SK-MEL-5 (cell line): ENCODE measurements around the gene ODAD2. TPM values are rescaled to one million over a fixed set of nuclear protein-coding genes. Genes with fewer than 3 reads are reported as not detected.

Source experiments
- DNase-seq: peaks from one replicate; pipeline ENCODE4 v3.0.0-alpha.2; 2016; ENCODE audit warnings: low read depth, low spot score
- in situ Hi-C: cut with HindIII; loops from 2 replicates; pipeline ENCODE4 v1.10.0; 2016; ENCODE audit warnings: low sequenced_read_pairs, high pct_unique_total_duplicates, low pct_unique_long_range_greater_than_20kb
- total RNA-seq: library from RNA; depleted of rRNA; stranded (reverse); fragments of >200 nt; shearing (Covaris generic); gene quantifications from 2 replicates; pipeline ENCODE4 v1.2.3, GENCODE V29; 2014

Gene ODAD2
- total RNA-seq, 1 experiment from 2014 or later: not detected

- in situ Hi-C loops: no loop called here
- peak; percentile 12 for DNase-seq
These were observed 105.4 kb downstream of the ODAD2 start for GRCh38 chr10:27893358-27893954.

DNA sequence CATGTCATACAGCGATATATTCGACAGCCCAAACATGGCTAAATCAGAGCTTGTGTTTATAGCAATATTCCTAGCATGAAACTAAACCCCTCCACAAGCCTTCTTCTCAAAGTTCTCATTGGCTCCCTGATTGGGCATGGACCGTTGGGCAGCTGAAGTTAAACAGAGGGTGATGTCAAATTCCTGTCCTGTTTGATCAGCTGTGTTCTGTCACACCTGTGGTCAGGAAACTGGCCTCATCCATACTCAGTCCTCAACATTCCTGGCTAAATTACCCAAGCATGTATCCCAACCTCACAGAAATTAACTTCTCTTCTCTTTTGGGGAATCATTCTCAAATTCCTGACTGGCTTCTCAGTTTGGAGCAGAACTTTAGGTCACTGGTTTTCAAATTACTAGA is 107.9 kb downstream of the ODAD2 start:
- in situ Hi-C loops: no loop called here
- no peak for DNase-seq

- no peak for DNase-seq
- in situ Hi-C loops: no loop called here
These were observed 109.4 kb downstream of the ODAD2 start for GRCh38 chr10:27889518-27889917.

DNA sequence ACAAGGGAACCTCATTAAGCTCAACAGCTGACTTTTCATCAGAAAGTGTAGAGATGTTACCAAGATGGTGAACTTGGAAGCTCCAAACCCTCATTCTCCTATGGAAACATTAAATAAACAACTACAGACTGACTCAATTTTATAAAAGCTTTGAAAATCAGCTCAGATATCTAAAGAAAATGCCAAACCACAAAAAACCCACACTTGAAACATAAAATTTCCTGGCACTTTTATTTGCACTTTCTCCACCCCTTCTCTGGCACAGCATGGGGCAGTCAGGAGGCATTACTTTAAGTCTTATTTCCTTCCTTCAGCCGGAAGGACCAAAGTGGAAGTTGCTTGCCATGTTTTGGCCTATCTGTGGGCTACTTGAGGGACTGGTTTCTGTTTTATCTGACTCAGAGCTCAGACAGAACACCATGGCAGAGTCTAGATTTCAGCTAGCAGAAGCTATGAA is 114.7 kb downstream of the ODAD2 start:
- in situ Hi-C loops: no loop called here
- DNase-seq: no peak

DNA sequence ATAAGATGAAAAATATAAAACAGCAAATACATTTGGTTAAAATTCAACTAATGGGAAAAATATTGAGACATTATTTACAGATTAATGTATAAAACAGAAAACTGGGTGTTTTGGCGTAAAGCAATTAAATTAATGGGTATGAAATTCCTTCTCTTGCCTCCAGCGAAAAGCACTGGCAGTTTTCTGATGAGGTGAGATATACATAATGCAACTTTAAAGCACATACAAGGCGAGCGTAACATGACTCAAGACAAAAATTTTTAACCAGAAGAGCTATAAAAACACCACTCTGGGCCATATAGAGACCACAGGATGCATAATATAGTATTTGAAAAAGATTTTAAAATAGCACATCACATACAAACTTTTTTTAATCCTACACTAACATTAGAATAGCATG is 120.6 kb downstream of the ODAD2 start:
- DNase-seq: no peak
- in situ Hi-C loops: no loop called here

DNA sequence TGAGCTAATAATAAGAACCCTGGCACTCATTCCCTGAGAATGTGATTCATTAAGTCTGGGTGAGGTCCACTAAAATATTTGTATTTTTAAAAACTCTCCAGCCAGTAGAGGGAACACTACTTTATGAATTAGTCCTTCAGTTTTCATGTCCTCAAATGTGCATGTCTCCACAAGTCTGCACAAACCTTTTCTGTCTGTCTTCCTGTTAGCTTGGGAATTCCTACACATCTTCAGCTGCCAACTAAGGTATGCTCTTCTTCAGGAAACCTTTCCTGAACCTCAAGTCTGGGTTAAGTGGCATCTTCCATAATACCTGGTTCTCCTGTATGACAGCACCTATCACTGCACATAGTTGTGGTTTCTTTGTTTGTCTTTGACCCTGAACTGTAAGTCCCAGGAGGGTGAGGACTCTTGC is 133.7 kb downstream of the ODAD2 start:
- in situ Hi-C loops: no loop called here
- no peak for DNase-seq

DNA sequence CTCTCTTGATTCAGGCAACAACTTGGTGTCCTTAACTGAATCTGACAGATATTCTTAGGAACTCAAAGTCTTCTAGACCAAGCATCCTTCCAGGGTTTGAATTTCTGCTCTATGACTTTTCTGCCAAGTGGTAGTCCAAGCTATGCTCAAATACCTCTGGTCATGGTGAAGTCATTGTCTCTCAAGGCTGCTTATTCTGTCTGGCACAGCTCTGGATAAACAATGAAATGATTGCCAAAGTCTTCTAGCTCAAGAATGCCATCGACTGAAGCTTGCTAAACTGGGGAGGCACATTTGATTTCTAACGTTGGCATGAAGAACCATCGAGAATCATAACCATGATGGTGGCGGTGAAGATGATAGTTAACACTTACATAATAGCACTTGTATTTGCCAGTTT is 137.1 kb downstream of the ODAD2 start:
- no peak for DNase-seq

GRCh38 chr10:27857616-27858015 is 141.3 kb downstream of the ODAD2 start:
- in situ Hi-C loops: no loop called here
- no peak for DNase-seq

More for the DNA sequence above, 137.1 kb downstream of the ODAD2 start:
- in situ Hi-C loops: no loop called here

GRCh38 chr10:27844223-27844622 is 154.7 kb downstream of the ODAD2 start:
- in situ Hi-C loops: no loop called here

GRCh38 chr10:27838901-27839300 is 160.0 kb downstream of the ODAD2 start:
- no peak for DNase-seq
- in situ Hi-C loops: no loop called here

More at GRCh38 chr10:27844223-27844622, 154.7 kb downstream of the ODAD2 start:
- no peak for DNase-seq

GRCh38 chr10:27838361-27838760 is 160.5 kb downstream of the ODAD2 start:
- no peak for DNase-seq
- in situ Hi-C loops: no loop called here

DNA sequence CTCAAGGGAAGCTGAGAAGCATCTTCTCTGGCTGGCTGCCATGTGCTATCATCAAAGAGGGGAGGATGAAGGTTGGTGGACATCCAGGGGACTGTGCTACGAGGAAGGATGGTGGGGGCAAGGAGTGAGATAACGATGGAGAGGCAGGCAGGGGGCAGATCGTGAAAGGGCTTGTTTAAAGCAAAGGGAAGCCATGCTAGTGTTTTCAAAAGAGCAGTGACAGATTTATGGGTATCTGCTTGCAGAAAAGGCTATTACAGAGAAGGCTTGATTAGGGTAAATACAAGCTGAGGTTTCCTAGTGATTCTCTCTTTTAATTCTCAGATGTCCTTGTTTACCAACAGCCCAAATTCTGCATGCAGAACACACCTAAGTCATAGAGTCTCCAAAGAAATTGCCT is 164.4 kb downstream of the ODAD2 start:
- no peak for DNase-seq
- in situ Hi-C loops: no loop called here

DNA sequence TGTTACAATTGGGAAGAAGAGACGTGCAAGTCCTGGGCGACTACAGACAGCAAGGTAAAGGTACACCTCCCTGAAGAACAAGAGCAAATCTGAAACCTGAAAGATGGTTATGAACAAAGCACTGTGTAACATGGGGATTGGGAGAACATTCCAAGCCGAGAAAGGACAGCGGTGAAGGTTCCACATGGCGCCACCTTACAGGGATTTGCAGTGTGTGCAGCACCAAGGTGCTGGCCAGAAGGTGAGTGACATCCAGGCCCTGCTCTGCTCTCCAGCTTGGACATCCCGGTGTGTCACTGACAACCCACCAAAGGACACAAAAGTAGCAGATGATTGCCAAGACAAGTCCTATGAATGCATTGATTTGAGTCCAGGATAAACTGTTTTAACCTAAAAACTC is 165.1 kb downstream of the ODAD2 start:
- in situ Hi-C loops: no loop called here
- no peak for DNase-seq

GRCh38 chr10:27832826-27833225 is 166.1 kb downstream of the ODAD2 start:
- in situ Hi-C loops: no loop called here
- DNase-seq: no peak

DNA sequence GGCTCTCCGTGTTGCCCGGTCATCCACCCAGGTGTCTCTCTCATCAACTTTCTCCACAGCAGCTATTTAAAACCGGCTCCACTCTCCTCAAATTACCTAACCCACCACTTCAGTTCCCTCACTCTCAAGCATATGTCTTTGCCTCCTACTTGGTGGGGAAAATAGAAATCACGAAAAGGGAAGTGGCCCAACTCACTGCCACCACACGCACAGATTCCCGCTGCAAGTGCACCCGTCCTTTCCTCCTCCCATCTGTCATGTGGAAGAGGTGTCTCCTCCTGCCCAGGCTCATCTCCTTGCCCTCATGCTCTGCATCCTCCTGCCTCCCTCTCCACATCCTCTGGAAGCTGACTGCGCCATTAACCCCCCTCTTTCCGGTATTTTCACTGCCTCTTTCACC is 172.5 kb downstream of the ODAD2 start:
- DNase-seq: no peak
- in situ Hi-C loops: no loop called here

DNA sequence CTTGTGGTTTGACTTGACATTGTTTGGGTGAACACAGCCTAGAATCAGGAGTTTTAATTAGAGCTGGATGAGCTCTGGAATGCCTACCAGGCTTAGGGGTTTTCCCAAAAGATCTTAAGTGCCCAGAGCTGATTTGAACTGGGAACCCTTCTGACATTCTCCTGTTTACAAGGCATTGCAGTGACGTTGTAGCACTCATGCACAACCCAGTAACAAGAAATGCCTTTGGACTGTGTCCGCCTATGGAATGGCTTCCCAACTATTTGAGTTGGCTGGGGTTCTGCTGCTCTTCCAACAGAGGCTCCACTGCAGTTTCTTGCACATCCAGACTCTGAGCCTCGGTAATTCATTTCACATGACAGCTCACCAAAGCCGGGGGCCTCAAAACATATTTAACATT is 176.6 kb downstream of the ODAD2 start:
- no peak for DNase-seq
- in situ Hi-C loops: no loop called here

- in situ Hi-C loops: no loop called here
- DNase-seq: no peak
These were observed 178.2 kb downstream of the ODAD2 start for GRCh38 chr10:27820637-27821036.

DNA sequence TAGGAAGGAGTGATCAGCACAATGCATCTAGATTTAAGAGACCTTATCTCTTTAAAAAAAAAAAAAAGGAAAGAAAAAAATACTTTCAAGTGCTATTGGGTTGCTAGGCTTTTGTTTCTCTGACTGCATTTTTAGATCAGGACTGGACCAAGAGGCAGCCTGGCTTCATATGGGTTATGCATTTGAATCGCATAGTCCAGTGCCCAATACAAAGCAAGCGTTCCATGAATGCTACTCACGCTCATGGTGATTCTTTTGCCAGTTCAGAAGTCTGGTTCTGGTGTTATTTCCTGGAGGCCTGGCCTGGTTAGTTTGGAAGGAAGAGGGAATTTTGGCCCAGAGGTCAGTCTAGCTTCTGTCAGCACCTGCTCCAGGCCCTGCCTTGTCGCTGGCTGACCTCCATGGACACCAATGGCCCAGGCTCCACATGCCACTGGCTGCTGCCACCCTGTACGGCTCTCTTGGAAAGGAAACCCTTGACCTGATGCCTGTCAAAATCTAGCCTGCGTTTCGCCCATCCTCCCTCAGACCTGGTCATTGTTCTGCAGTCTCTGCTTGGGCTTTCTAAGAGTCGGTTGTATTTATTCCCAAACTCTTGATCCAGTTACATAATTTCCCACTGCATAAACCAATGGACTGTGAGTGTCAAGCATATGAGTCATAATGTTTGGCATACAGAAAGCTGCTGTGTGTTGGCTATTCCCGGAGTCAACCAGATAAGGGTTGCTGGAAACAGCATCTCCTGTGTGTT is 178.9 kb downstream of the ODAD2 start:
- in situ Hi-C loops: no loop called here
- DNase-seq: no peak

DNA sequence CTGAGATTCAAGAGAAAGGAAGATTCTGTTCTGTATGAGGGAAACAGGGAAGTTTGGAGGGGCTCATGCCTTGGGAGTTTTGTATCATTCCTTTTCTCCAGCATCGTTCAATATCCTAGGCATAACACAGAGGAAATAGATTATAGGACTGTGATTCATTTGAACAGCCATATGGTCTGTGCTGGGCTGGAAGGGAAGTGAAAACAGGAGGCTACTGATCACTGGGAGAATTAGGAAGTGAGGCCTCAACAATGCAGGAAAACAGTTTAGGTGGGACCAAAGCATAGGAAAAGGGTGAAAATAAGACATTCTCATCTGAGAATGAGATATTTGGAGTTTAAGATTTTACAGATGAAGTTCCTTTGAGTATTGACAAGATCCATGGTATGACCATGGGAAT is 182.6 kb downstream of the ODAD2 start:
- in situ Hi-C loops: no loop called here
- DNase-seq: no peak
